ENCODE measurements around the gene GPR6.

DNA sequence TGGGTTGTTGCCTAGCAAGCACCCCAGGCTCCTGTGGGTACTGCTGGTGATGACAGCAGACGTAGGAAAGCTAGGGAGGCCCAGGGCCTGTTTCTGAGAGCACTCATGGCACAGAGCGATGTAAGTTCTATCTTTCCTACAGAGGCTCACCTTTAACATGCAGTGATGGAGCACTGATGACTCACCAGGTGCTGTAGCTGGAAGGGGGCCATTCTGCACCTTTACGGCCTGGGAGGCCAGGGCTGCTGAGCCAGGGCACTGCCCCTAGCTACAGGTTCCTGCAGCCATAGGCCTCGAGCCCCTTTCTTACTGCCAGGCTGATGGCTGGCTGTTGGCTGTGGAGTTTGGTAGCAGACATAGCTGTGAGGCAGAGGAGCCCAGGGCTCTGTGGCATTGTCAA lies 31.1 kb upstream of the GPR6 start:
- TF ChIP-seq RNF2 (IDR thresholded peaks at IDR 0.05) (no peak), NUFIP1 (IDR thresholded peaks at IDR 0.05; ENCODE audit: partially characterized antibody) (no peak), GTF2F1 (IDR thresholded peaks at IDR 0.05; ENCODE audit: low read depth, low read length) (no peak), MEF2A (IDR thresholded peaks at IDR 0.05; ENCODE audit: control insufficient read depth, low read depth, low read length) (no peak), ZNF41 (CRISPR knock-in tag; conservative IDR thresholded peaks at IDR 0.05) (no peak)
